K562 (cell line): ENCODE measurements around the gene WDR13. TPM values are rescaled to one million over a fixed set of nuclear protein-coding genes. Genes with fewer than 3 reads are reported as not detected.
"Not testable (repeated sequence)": the region's sequence is repeated elsewhere in the genome, so short reads cannot be mapped to it uniquely, and the experiment has no call there.

Experiments used
- ATAC-seq: fragments of 200-7000 bp; cut with Tn5 transposase; 3 replicates; pipeline ENCODE4 v1.9.1; 2020; ENCODE audit warnings: moderate library complexity
- BruUV-seq: library from RNA; stranded (reverse); fragments of 400-500 nt; replicated peaks from 2 replicates; lab custom pipeline; 2021; lab: Mats Ljungman, UMichigan
- CTCF ChIA-PET: fragments of 300-600 bp; formaldehyde crosslinking; extraction: SDS; loops from one replicate; lab custom pipeline; 2021; ENCODE audit warnings: low intra/inter-chr PET ratio; lab: Yijun Ruan, JAX
- POLR2A ChIA-PET: fragments of 300-600, 350-650 bp; sonication (Branson Sonifier 250); formaldehyde crosslinking; extraction: SDS; loops from one replicate; lab custom pipeline; 2021; ENCODE audit warnings: antibody characterized with exemption, inconsistent platforms; lab: Yijun Ruan, JAX
- DNase-seq, 4 experiments: peaks; one replicate each; pipeline versions ENCODE4 v3.0.0 to v3.0.0-alpha.2; 2011 to 2018; ENCODE audit warnings: low spot score in 3 of 4, mixed read lengths in 3 of 4; ENCODE audit errors: extremely low read depth in 1 of 4
- FAIRE-seq: peaks from 2 replicates; lab custom pipeline; 2011; peaks lifted over from hg19 to GRCh38; lab: Jason Lieb, UNC
- H2AFZ ChIP-seq: 2 replicates; pipeline ENCODE4 v1.6.0; 2011; ENCODE audit warnings: low read depth, low read length, control low read depth, inconsistent platforms
- H3K27ac ChIP-seq: fragments of 200-600 bp; 3 replicates; pipeline ENCODE4 v1.8.0; 2011; ENCODE audit warnings: low read depth, mild to moderate bottlenecking, control low read depth, inconsistent platforms, low read length, moderate library complexity, mixed read lengths; ENCODE audit errors: extremely low read depth
- H3K27me3 ChIP-seq, 2 experiments: fragments of 300-600 bp in 1 of 2; 2 replicates in 1 of 2; 3 replicates in 1 of 2; pipeline versions ENCODE4 v1.6.0 to v1.8.0; 2011; ENCODE audit warnings: inconsistent platforms in 2 of 2, low read length in 2 of 2, mild to moderate bottlenecking in 1 of 2, mixed read lengths in 1 of 2, moderate library complexity in 1 of 2; ENCODE audit not compliant: control insufficient read depth in 2 of 2, insufficient read depth in 2 of 2
- H3K36me3 ChIP-seq: fragments of 300-600 bp; 3 replicates; pipeline ENCODE4 v1.8.0; 2011; ENCODE audit warnings: mild to moderate bottlenecking, low read length, inconsistent platforms; ENCODE audit not compliant: control insufficient read depth, insufficient read depth
- H3K4me1 ChIP-seq, 2 experiments: fragments of 200-600 bp in 1 of 2; replicated peaks in 1 of 2; 2 replicates in 1 of 2; 3 replicates in 1 of 2; pipeline versions ENCODE4 v1.5.1 to v1.8.0; 2011; ENCODE audit warnings: inconsistent platforms in 2 of 2, low read length in 2 of 2, mild to moderate bottlenecking in 1 of 2, mixed read lengths in 1 of 2, moderate library complexity in 1 of 2; ENCODE audit not compliant: control insufficient read depth in 2 of 2, insufficient read depth in 2 of 2
- H3K4me2 ChIP-seq: 2 replicates; pipeline ENCODE4 v1.6.1; 2011; ENCODE audit warnings: low read length, control low read depth, inconsistent platforms, mixed read lengths; ENCODE audit not compliant: insufficient read depth
- H3K4me3 ChIP-seq: fragments of 200-600 bp; sonication (generic), shearing (Covaris generic); 2 replicates; pipeline ENCODE4 v1.5.1; 2016; ENCODE audit warnings: control low read depth, inconsistent platforms
- H3K79me2 ChIP-seq: fragments of 200-600 bp; 3 replicates; pipeline ENCODE4 v1.8.0; 2011; ENCODE audit warnings: low read length, inconsistent platforms; ENCODE audit not compliant: control insufficient read depth, insufficient read depth
- H3K9ac ChIP-seq, 2 experiments: 2 replicates each; pipeline versions ENCODE4 v1.6.0 to v1.6.1; 2011; ENCODE audit warnings: low read depth in 2 of 2, low read length in 2 of 2, control low read depth in 1 of 2, inconsistent platforms in 1 of 2, mild to moderate bottlenecking in 1 of 2, mixed read lengths in 1 of 2; ENCODE audit not compliant: insufficient read depth in 1 of 2
- H3K9me1 ChIP-seq: one replicate; pipeline ENCODE4 v1.6.0; 2011; ENCODE audit warnings: inconsistent platforms, mild to moderate bottlenecking, low read length, moderate library complexity; ENCODE audit not compliant: control insufficient read depth, insufficient read depth
- H3K9me3 ChIP-seq: replicated peaks from 2 replicates; pipeline ENCODE4 v1.5.1; 2011; ENCODE audit warnings: low read depth, low read length, inconsistent platforms; ENCODE audit not compliant: control insufficient read depth, insufficient read depth
- H4K20me1 ChIP-seq: replicated peaks from 2 replicates; pipeline ENCODE4 v1.6.1; 2011; ENCODE audit warnings: low read length, inconsistent platforms, mixed read lengths; ENCODE audit not compliant: control insufficient read depth, insufficient read depth
- JUNB ChIP-seq: fragments of 450-650 bp; formaldehyde crosslinking; conservative IDR thresholded peaks from 2 replicates; pipeline ENCODE4 v1.4.0; 2020; ENCODE audit warnings: mild to moderate bottlenecking
- KAT8 ChIP-seq: fragments of 450-650 bp; IDR thresholded peaks from 2 replicates; pipeline ENCODE4 v1.6.1; 2016; ENCODE audit warnings: low read depth, mild to moderate bottlenecking
- SETDB1 ChIP-seq: IDR thresholded peaks from one replicate; pipeline ENCODE4 v1.6.1; 2012; ENCODE audit warnings: low read length, control low read depth, inconsistent platforms
- TARDBP ChIP-seq: fragments of 450-650 bp; IDR thresholded peaks from 2 replicates; pipeline ENCODE4 v1.6.1; 2016
- WGBS: fragments of 100-300 bp; shearing (Covaris generic); methylation state at CpG from one replicate; pipeline ENCODE4 v1.1.6; 2016; ENCODE audit warnings: low coverage, mixed read lengths; ENCODE audit not compliant: insufficient coverage; ENCODE audit errors: missing lambda C conversion rate; 5-methylcytosine and 5-hydroxymethylcytosine counted together
- in situ Hi-C: fragments of 300-500 bp; cut with MboI; formaldehyde crosslinking; loops from 4 replicates; pipeline ENCODE4 v1.15.0; 2018; ENCODE audit warnings: inconsistent platforms, mixed read lengths
- intact Hi-C: fragments of 100-400 bp; cut with micrococcal nuclease; formaldehyde crosslinking; loops from 2 replicates; pipeline ENCODE4 v1.14.2; 2022
- polyA plus RNA-seq, 8 experiments: library from polyadenylated mRNA; depleted of rRNA in 4 of 8; stranded (reverse) in 5 of 8; unstranded in 3 of 8; fragments of >200 nt; fragmentation: Nextera tagmentation in 2 of 8; fragmentation: Illumina TruSeq in 1 of 8; extraction: Ambion mirVana in 2 of 8; extraction: Trizol in 1 of 8; gene quantifications; 2 replicates each; pipeline versions ENCODE4 v1.2.1 to v1.2.3, GENCODE V29; 2011 to 2014; ENCODE audit warnings: inconsistent platforms in 1 of 8, missing spikeins in 1 of 8
- total RNA-seq, 7 experiments: library from RNA; depleted of rRNA in 6 of 7; stranded (reverse); fragments of >200 nt in 6 of 7; fragmentation: Illumina TruSeq in 2 of 7; extraction: Trizol in 2 of 7; gene quantifications; 2 replicates each; pipeline versions ENCODE4 v1.2.1 to v1.2.3, GENCODE V29; 2011 to 2021; ENCODE audit warnings: low replicate concordance in 1 of 7
- TF ChIP-seq, protein P1 (sequence below): IDR thresholded peaks from 2 replicates; pipeline ENCODE4 v1.6.1; 2012; ENCODE audit warnings: low read depth, low read length, improper control_type of control experiment, borderline replicate concordance

WDR13 gene
- total and polyA plus RNA-seq, 9 of the 15 experiments (the other 6 are each of a cell fraction or from before 2014, with no cell fraction given), result 7.4 to 70.5 (median 31.4) TPM

GRCh38 chrX:48548871-48549270, 48.4 kb upstream of the WDR13 start (continued):
- TF ChIP-seq, protein P1, sequence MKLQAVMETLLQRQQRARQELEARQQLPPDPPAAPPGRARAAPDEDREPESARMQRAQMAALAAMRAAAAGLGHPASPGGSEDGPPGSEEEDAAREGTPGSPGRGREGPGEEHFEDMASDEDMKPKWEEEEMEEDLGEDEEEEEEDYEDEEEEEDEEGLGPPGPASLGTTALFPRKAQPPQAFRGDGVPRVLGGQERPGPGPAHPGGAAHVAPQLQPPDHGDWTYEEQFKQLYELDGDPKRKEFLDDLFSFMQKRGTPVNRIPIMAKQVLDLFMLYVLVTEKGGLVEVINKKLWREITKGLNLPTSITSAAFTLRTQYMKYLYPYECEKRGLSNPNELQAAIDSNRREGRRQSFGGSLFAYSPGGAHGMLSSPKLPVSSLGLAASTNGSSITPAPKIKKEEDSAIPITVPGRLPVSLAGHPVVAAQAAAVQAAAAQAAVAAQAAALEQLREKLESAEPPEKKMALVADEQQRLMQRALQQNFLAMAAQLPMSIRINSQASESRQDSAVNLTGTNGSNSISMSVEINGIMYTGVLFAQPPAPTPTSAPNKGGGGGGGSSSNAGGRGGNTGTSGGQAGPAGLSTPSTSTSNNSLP, result no peak
- no peak for TF ChIP-seq KAT8
- TF ChIP-seq JUNB (CRISPR knock-in tag), result no peak
- TF ChIP-seq SETDB1, result no peak
- no peak for TF ChIP-seq TARDBP

DNA sequence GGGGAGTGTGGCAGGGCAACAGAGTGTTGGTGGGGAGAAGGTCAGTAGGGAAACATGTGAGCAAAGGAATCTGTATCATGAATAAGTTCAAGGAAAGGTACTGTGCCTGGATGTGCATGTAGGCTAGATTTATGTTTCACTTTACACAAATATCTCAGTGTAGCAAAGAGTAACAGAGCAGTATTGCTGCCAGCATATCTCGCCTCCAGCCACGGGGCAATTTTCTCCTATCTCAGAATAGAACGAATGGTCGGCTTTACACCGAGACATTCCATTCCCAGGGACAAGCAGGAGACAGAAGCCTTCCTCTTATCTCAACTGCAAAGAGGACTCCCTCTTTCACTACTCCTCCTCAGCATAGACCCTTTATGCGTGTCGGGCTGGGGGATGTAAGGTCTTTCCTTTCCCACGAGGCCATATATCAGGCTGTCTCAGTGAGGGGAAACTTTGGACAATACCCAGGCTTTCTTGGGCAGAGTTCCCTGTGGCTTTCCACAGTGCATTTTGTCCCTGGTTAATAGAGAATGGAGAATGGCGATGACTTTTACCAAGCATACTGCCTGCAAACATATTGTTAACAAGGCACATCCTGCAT, 41.5 kb upstream of the WDR13 start:
- WGBS, result 41% methylated on average over 7 of the region's 9 CpGs
- CTCF ChIA-PET, ATAC-seq, FAIRE-seq, H2AFZ ChIP-seq, intact Hi-C loops, H3K79me2 ChIP-seq, H3K4me3 ChIP-seq, H3K4me2 ChIP-seq, DNase-seq, H3K9me3 ChIP-seq, H4K20me1 ChIP-seq, H3K4me1 ChIP-seq, POLR2A ChIA-PET, H3K27me3 ChIP-seq, H3K9me1 ChIP-seq, H3K27ac ChIP-seq, in situ Hi-C loops, BruUV-seq, H3K9ac ChIP-seq: not testable (repeated sequence)
- peaks cover 35% of the 10 kb centered on the region; the same call in 2 of the 3 replicates for H3K36me3 ChIP-seq
